ENCODE data around the gene USP8.

Gene USP8

DNA sequence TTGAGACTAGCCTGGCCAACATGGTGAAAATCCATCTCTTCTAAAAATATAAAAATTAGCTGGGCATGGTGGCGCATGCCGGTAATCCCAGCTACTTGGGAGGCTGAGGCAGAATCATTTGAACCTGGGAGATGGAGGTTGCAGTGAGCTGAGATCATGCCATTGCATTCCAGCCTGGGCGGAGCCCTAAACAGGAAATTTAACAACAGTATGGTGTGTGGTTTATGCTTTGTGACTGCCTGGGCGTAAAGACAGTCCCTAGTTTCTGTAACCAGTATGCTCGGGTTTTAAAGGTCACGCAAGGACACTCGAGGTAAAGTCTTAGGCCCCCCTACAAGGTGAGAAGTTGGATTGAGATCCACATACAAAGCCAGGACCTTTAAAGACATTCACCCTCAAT lies 78.9 kb downstream of the USP8 start:
- TF ChIP-seq, protein P1, sequence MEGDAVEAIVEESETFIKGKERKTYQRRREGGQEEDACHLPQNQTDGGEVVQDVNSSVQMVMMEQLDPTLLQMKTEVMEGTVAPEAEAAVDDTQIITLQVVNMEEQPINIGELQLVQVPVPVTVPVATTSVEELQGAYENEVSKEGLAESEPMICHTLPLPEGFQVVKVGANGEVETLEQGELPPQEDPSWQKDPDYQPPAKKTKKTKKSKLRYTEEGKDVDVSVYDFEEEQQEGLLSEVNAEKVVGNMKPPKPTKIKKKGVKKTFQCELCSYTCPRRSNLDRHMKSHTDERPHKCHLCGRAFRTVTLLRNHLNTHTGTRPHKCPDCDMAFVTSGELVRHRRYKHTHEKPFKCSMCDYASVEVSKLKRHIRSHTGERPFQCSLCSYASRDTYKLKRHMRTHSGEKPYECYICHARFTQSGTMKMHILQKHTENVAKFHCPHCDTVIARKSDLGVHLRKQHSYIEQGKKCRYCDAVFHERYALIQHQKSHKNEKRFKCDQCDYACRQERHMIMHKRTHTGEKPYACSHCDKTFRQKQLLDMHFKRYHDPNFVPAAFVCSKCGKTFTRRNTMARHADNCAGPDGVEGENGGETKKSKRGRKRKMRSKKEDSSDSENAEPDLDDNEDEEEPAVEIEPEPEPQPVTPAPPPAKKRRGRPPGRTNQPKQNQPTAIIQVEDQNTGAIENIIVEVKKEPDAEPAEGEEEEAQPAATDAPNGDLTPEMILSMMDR (IDR thresholded peaks at IDR 0.05), result no peak

DNA sequence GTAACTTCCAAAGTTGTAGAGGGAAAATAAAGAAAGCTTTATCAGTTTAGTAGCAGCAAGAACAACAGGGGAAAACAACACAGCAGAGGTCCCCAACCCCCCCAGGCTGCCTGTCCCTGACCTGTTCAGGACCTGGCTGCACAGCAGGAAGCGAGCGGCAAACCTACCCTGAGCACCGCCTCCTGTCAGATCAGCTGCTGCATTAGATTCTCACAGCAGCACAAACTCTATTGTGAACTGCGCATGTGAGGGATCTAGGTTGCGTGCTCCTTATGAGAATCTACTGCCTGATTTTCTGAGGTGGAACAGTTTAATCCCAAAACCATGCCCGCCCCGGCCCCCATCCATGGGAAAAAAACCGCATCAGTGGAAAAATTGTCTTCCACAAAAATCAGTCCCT lies 81.9 kb downstream of the USP8 start:
- TF ChIP-seq, protein P1 (IDR thresholded peaks at IDR 0.05), result no peak

DNA sequence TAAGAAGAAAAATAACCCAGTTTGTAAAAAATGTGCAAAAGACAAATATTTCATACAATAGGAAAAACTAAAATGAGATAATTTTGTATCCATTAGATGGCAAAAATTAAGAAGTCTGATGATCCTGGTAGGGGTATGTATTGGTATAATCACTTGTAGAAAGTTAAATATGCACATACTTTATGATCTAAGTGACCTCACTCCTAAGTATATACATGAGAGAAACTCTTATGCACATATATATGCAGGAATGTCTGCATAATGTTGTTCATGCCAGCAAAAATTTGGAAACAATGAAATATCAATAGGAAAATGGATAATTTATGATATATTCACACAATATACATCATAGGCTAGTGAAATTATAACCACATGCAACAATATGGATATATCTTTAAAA lies 88.8 kb downstream of the USP8 start:
- TF ChIP-seq, protein P1 (IDR thresholded peaks at IDR 0.05), result no peak

DNA sequence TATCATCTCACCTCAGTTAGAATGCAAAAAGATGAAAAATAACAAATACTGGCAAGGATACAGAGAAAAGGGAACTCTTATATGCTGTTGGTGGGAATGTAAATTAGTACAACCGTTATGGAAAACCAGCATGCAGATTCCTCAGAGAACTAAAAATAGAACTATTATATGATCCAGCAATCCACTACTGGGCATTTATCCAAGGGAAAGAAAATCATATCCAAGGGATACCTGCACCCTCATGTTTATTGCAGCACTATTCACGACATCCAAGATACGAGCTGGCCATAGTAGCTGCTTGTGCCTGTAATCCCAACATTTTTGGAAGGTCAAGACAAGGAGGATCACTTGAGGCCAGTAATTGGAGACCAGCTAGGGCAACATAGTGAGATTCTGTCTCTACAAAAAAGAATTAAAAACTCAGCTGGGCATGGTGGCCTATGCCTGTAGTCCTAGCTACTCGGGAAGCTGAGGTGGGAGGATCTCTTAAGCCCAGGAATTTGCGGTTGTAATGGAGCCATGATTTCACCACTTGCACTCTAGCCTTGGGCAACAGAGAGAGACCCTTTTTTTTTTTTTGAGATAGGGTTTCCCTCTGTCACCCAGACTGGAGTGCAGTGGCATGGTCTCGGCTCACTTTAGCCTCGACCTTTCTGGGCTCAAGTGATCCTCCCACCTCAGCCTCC lies 95.7 kb downstream of the USP8 start:
- TF ChIP-seq, protein P1 (IDR thresholded peaks at IDR 0.05), result no peak

DNA sequence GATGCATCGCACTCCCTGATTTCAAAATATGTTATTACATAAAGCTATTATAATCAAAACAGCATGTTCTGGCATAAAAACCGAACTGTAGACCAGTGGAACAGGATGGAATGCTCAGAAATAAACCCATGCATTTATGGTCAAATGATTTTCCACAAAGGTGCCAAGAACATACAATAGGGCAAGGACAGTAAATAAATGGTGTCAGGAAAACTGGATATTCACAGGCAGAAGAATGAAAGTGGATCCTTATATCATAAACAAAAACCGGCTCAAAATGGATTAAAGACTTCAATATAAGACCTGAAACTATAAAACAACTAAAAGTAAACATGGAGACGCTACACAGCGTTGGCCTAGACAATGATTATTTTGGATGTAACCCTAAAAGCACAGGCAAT lies 99.6 kb downstream of the USP8 start:
- TF ChIP-seq, protein P1 (IDR thresholded peaks at IDR 0.05), result no peak

DNA sequence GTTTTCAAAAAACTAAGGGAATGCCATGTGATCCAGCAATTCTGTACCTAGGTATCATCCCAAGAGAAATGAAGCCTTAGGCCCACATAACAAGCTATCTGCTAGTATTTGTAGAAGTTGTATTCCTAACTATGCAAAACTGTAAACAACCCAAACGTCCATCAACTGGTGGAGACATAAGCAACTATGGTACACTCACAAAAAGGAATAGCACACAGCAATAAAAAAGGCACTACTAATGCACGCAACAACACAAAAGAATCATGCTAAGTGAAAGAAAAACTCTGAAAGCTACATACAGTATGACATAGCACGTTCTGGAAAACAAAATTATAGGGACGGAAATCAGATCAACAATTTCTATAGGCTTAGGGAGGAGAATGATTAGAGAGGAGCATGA lies 107.0 kb downstream of the USP8 start:
- TF ChIP-seq, protein P1 (IDR thresholded peaks at IDR 0.05), result no peak

DNA sequence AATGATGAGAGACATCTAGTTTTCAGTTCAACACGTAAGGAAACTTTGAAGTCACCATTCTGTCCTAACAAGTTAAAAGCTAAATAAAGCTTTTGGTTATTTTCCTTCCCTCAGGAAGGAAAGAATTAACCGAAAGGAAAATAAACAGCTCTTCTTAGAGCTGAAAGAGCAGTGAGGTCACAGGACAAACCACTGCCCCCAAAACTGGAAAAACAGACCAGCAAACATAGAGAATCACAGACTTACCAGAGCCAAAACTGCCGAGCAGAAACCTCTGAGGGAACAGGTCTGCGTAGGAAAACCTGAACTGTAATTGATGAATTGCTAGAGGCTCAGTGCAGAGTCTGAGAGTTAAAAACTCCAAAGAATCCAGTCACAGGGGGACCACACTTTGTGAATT lies 107.6 kb downstream of the USP8 start:
- TF ChIP-seq, protein P1 (IDR thresholded peaks at IDR 0.05), result no peak

DNA sequence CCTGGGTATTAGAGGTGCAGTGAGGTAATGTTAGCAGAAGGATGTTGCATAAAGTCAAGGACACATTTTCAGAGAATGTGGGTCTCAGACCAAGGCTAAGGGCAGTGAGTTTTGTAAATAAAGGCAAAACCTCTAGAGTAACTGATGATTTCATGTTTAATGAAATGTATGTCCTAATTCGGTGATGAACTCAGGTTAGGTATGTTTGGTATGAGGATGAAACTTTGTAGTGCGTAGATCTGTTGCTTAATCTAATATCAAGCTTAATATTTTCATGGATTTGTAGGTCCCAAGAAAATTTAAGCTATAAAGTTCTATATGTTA lies 118.6 kb downstream of the USP8 start:
- TF ChIP-seq, protein P1 (IDR thresholded peaks at IDR 0.05), result no peak
